ENCODE measurements around the gene HTRA2. TPM values are rescaled to one million over a fixed set of nuclear protein-coding genes. Genes with fewer than 3 reads are reported as not detected.

Gene HTRA2
- total and polyA plus RNA-seq, 9 of the 15 experiments (the other 6 are each of a cell fraction or from before 2014, with no cell fraction given) = 54.2 to 71.2 (median 65.8) TPM

DNA sequence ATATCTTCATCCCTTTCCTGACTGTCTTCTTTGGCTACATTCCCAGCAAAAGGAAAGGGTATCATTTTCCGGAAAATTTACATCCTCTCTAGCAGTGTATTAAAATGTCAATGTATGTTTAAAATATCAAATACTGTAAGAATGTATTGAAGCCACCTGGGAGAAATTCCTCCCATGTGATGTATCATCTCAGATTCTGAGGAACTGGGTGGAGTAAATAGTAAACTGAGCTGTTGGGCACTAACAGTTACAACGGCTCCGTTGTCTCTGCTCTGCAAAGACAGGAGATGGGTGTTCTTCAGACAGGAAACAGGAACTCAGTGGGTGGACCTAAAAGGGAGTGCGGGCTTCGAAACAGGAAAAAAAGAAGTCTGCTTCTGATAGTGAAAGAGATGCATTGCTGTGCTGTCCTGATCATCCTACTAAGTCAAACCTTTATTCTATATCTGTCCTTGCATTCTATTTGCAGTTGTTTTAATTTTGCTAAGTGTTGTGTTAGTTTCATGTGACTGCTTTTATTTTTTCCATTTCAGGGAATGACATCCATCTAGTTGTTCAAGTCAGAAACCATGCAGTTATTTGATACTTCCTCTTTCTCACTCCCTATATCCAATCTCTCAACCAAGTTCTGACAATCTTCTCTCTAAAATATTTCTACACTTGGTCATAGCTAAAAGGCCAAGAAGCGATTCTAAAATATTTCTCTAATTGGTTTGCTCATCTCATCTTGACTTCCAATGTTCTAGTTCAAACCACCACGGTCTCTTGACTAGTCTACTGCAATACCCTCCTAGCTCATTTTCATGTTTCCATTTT is 44.2 kb downstream of the HTRA2 start (continued):
- TF ChIP-seq ZNF512 (tag; IDR thresholded peaks at IDR 0.05) (no peak), ZNF695 (CRISPR knock-in tag; IDR thresholded peaks at IDR 0.05) (no peak), FOXJ3 (CRISPR knock-in tag; IDR thresholded peaks at IDR 0.05) (no peak), SAFB2 (IDR thresholded peaks at IDR 0.05; ENCODE audit: borderline replicate concordance, low read depth, low read length, severe bottlenecking) (no peak), MEF2A (IDR thresholded peaks at IDR 0.05; ENCODE audit: control insufficient read depth, low read depth, low read length) (no peak), SMAD2 (IDR thresholded peaks at IDR 0.05; ENCODE audit: low read depth, low read length) (no peak), KLF6 (CRISPR knock-in tag; IDR thresholded peaks at IDR 0.05; ENCODE audit: borderline replicate concordance) (no peak), ZBTB43 (CRISPR knock-in tag; IDR thresholded peaks at IDR 0.05) (no peak), ELF2 (CRISPR knock-in tag; IDR thresholded peaks at IDR 0.05) (no peak), ZBTB5 (IDR thresholded peaks at IDR 0.05) (no peak), RB1 (IDR thresholded peaks at IDR 0.05; ENCODE audit: low read depth) (no peak), AFF1 (IDR thresholded peaks at IDR 0.05; ENCODE audit: low read depth in 1 of 2, partially characterized antibody in 2 of 2) (peak in 1 of 2 experiments; percentile 42), ZNF174 (CRISPR knock-in tag; IDR thresholded peaks at IDR 0.05) (no peak)
- TF ChIP-seq, protein P1, sequence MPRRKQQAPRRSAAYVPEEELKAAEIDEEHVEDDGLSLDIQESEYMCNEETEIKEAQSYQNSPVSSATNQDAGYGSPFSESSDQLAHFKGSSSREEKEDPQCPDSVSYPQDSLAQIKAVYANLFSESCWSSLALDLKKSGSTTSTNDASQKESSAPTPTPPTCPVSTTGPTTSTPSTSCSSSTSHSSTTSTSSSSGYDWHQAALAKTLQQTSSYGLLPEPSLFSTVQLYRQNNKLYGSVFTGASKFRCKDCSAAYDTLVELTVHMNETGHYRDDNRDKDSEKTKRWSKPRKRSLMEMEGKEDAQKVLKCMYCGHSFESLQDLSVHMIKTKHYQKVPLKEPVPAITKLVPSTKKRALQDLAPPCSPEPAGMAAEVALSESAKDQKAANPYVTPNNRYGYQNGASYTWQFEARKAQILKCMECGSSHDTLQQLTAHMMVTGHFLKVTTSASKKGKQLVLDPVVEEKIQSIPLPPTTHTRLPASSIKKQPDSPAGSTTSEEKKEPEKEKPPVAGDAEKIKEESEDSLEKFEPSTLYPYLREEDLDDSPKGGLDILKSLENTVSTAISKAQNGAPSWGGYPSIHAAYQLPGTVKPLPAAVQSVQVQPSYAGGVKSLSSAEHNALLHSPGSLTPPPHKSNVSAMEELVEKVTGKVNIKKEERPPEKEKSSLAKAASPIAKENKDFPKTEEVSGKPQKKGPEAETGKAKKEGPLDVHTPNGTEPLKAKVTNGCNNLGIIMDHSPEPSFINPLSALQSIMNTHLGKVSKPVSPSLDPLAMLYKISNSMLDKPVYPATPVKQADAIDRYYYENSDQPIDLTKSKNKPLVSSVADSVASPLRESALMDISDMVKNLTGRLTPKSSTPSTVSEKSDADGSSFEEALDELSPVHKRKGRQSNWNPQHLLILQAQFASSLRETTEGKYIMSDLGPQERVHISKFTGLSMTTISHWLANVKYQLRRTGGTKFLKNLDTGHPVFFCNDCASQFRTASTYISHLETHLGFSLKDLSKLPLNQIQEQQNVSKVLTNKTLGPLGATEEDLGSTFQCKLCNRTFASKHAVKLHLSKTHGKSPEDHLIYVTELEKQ (CRISPR knock-in tag; IDR thresholded peaks at IDR 0.05) = no peak

Data from K562 (cell line).